ENCODE results near the gene PUDP. TPM values are rescaled to one million over a fixed set of nuclear protein-coding genes. Genes with fewer than 3 reads are reported as not detected.

Gene PUDP
- total RNA-seq, 1 experiment from 2014 or later, result 4.0 TPM

GRCh38 chrX:7091923-7092322 is 56.0 kb downstream of the PUDP start:
- Histone ChIP-seq H3K4me3 (no peak overlapping the region), H3K36me3 (no peaks in the 10 kb centered on the region), H3K27me3 (no peaks in the 10 kb centered on the region), H3K9me3 (no peaks in the 10 kb centered on the region)
- no peak for DNase-seq

GRCh38 chrX:7090641-7091040 is 57.3 kb downstream of the PUDP start:
- Histone ChIP-seq H3K27me3 (no peaks in the 10 kb centered on the region), H3K9me3 (no peaks in the 10 kb centered on the region), H3K36me3 (no peaks in the 10 kb centered on the region), H3K4me3 (no peak overlapping the region)
- no peak for DNase-seq

- no peaks in the 10 kb centered on the region for H3K27me3 ChIP-seq
- H3K4me3 ChIP-seq, result no peak overlapping the region
- no peaks in the 10 kb centered on the region for H3K36me3 ChIP-seq
- no peak for DNase-seq
- no peaks in the 10 kb centered on the region for H3K9me3 ChIP-seq
These were observed 58.9 kb downstream of the PUDP start for GRCh38 chrX:7088968-7089615.

GRCh38 chrX:7086384-7086783 is 61.6 kb downstream of the PUDP start:
- Histone ChIP-seq H3K4me3 (no peak overlapping the region), H3K36me3 (no peaks in the 10 kb centered on the region), H3K27me3 (no peaks in the 10 kb centered on the region), H3K9me3 (no peaks in the 10 kb centered on the region)
- DNase-seq, result no peak

- H3K9me3 ChIP-seq, result no peaks in the 10 kb centered on the region
- H3K4me3 ChIP-seq, result no peak overlapping the region
- H3K36me3 ChIP-seq, result no peaks in the 10 kb centered on the region
- DNase-seq, result no peak
- no peaks in the 10 kb centered on the region for H3K27me3 ChIP-seq
These were observed 62.1 kb downstream of the PUDP start for GRCh38 chrX:7085879-7086278.

- no peak for DNase-seq
These were observed 63.1 kb downstream of the PUDP start for GRCh38 chrX:7084841-7085240.

GRCh38 chrX:7083468-7084396 is 64.2 kb downstream of the PUDP start:
- peak; percentile 83 for DNase-seq
- Histone ChIP-seq H3K36me3 (no peaks in the 10 kb centered on the region), H3K4me3 (no peak overlapping the region), H3K9me3 (no peaks in the 10 kb centered on the region), H3K27me3 (no peaks in the 10 kb centered on the region)

More at GRCh38 chrX:7084841-7085240, 63.1 kb downstream of the PUDP start:
- Histone ChIP-seq H3K9me3 (no peaks in the 10 kb centered on the region), H3K27me3 (no peaks in the 10 kb centered on the region), H3K4me3 (no peak overlapping the region), H3K36me3 (no peaks in the 10 kb centered on the region)

- H3K9me3 ChIP-seq, result no peaks in the 10 kb centered on the region
- H3K27me3 ChIP-seq, result no peaks in the 10 kb centered on the region
- H3K4me3 ChIP-seq, result no peak overlapping the region
- no peaks in the 10 kb centered on the region for H3K36me3 ChIP-seq
- no peak for DNase-seq
These were observed 64.9 kb downstream of the PUDP start for GRCh38 chrX:7083021-7083420.

GRCh38 chrX:7082556-7082955 is 65.4 kb downstream of the PUDP start:
- Histone ChIP-seq H3K36me3 (no peaks in the 10 kb centered on the region), H3K27me3 (no peaks in the 10 kb centered on the region), H3K4me3 (no peak overlapping the region), H3K9me3 (no peaks in the 10 kb centered on the region)
- no peak for DNase-seq

GRCh38 chrX:7077241-7078230 is 70.4 kb downstream of the PUDP start:
- no peak overlapping the region for H3K4me3 ChIP-seq
- no peak for DNase-seq
- H3K9me3 ChIP-seq, result no peaks in the 10 kb centered on the region
- H3K36me3 ChIP-seq, result no peaks in the 10 kb centered on the region
- H3K27me3 ChIP-seq, result no peaks in the 10 kb centered on the region

GRCh38 chrX:7076245-7076661 is 71.7 kb downstream of the PUDP start:
- Histone ChIP-seq H3K27me3 (no peaks in the 10 kb centered on the region), H3K36me3 (no peaks in the 10 kb centered on the region), H3K4me3 (no peak overlapping the region), H3K9me3 (no peaks in the 10 kb centered on the region)
- DNase-seq, result no peak

- H3K36me3 ChIP-seq, result no peaks in the 10 kb centered on the region
- no peaks in the 10 kb centered on the region for H3K9me3 ChIP-seq
- DNase-seq, result no peak
- H3K4me3 ChIP-seq, result no peak overlapping the region
- no peaks in the 10 kb centered on the region for H3K27me3 ChIP-seq
These were observed 73.1 kb downstream of the PUDP start for GRCh38 chrX:7074908-7075204.

GRCh38 chrX:7074148-7074907 is 73.6 kb downstream of the PUDP start:
- Histone ChIP-seq H3K27me3 (no peaks in the 10 kb centered on the region), H3K36me3 (no peaks in the 10 kb centered on the region), H3K9me3 (no peaks in the 10 kb centered on the region), H3K4me3 (no peak overlapping the region)
- no peak for DNase-seq

- Histone ChIP-seq H3K27me3 (no peaks in the 10 kb centered on the region), H3K4me3 (no peak overlapping the region), H3K36me3 (no peaks in the 10 kb centered on the region), H3K9me3 (no peaks in the 10 kb centered on the region)
- DNase-seq, result no peak
These were observed 74.6 kb downstream of the PUDP start for GRCh38 chrX:7073336-7073735.

- no peaks in the 10 kb centered on the region for H3K9me3 ChIP-seq
- no peak for DNase-seq
- H3K27me3 ChIP-seq, result no peaks in the 10 kb centered on the region
- no peak overlapping the region for H3K4me3 ChIP-seq
- no peaks in the 10 kb centered on the region for H3K36me3 ChIP-seq
These were observed 75.1 kb downstream of the PUDP start for GRCh38 chrX:7072856-7073255.

GRCh38 chrX:7071390-7071789 is 76.6 kb downstream of the PUDP start:
- DNase-seq, result no peak
- H3K9me3 ChIP-seq, result no peaks in the 10 kb centered on the region
- H3K4me3 ChIP-seq, result no peak overlapping the region
- no peaks in the 10 kb centered on the region for H3K27me3 ChIP-seq
- no peaks in the 10 kb centered on the region for H3K36me3 ChIP-seq
